Placental pericyte (primary cell): Measurements from ENCODE around the gene FST. TPM values are rescaled to one million over a fixed set of nuclear protein-coding genes. Genes with fewer than 3 reads are reported as not detected.

Experiments
- total RNA-seq: library from RNA; depleted of rRNA; stranded (reverse); fragments of >200 nt; gene quantifications from 2 replicates; pipeline ENCODE4 v1.2.3, GENCODE V29; 2012

Gene FST
- total RNA-seq: 70.2 and 72.0 TPM in 2 replicates

GRCh38 chr5:53480416-53481158, at the start of gene FST:
Gene FST, plus strand, starts transcription at chr5:53480629. Its CDS starts 163 bp downstream, at chr5:53480792.

Other genes with a start within 250 kb of the FST start
- gene NDUFS4, start 80.0 kb downstream of the FST start, total RNA-seq: 50.4 and 71.8 TPM in 2 replicates